Renal pelvis (tissue), 4 donors: Measurements from ENCODE around the gene NINL. TPM values are rescaled to one million over a fixed set of nuclear protein-coding genes. Genes with fewer than 3 reads are reported as not detected.
"Not testable (repeated sequence)": the region's sequence is repeated elsewhere in the genome, so short reads cannot be mapped to it uniquely, and the experiment has no call there.

Experiments
- DNase-seq: peaks from one replicate; pipeline ENCODE4 v3.0.0-alpha.2; 2013
- polyA plus RNA-seq, 3 donors: library from polyadenylated mRNA; unstranded; fragments of 120-200 nt; gene quantifications; one replicate each; pipeline ENCODE4 v1.2.1, GENCODE V29; 2013; ENCODE audit not compliant: insufficient read length in 3 of 3

NINL gene
- polyA plus RNA-seq, 3 donors, result 40.1 to 57.0 (median 56.6) TPM

DNA sequence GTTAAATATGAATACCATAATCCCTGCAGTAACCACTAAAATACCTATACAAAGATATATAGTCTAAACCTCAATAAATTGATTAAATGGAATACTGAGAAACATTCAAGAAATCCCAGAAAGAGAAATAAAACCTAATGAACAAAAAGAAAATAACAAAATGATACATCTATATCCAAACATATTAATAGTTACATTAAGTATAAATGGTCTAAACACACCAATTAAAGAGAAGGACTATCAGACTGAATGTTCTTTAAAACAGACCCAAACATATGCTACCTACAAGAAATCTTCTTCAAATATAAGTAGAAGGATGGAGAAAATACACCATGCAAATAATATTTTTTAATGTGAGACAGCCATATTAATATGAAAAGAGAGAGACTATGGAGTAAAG, 22.0 kb downstream of the NINL start:
- DNase-seq, result no peak

DNA sequence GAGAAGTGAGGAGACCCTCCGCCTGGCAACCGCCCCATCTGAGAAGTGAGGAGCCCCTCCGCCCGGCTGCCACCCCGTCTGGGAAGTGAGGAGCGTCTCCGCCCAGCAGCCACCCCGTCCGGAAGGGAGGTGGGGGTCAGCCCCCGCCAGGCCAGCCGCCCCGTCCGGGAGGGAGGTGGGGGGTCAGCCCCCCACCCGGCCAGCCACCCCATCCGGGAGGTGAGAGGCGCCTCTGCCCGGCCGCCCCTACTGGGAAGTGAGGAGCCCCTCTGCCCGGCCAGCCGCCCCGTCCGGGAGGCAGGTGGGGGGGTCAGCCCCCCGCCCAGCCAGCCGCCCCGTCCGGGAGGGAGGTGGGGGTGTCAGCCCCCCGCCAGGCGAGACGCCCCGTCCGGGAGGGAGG, 23.6 kb downstream of the NINL start:
- DNase-seq, result not testable (repeated sequence)

GRCh38 chr20:25553819-25554296, 31.5 kb downstream of the NINL start:
- DNase-seq, result no peak

GRCh38 chr20:25552977-25553376, 32.4 kb downstream of the NINL start:
- no peak for DNase-seq

DNA sequence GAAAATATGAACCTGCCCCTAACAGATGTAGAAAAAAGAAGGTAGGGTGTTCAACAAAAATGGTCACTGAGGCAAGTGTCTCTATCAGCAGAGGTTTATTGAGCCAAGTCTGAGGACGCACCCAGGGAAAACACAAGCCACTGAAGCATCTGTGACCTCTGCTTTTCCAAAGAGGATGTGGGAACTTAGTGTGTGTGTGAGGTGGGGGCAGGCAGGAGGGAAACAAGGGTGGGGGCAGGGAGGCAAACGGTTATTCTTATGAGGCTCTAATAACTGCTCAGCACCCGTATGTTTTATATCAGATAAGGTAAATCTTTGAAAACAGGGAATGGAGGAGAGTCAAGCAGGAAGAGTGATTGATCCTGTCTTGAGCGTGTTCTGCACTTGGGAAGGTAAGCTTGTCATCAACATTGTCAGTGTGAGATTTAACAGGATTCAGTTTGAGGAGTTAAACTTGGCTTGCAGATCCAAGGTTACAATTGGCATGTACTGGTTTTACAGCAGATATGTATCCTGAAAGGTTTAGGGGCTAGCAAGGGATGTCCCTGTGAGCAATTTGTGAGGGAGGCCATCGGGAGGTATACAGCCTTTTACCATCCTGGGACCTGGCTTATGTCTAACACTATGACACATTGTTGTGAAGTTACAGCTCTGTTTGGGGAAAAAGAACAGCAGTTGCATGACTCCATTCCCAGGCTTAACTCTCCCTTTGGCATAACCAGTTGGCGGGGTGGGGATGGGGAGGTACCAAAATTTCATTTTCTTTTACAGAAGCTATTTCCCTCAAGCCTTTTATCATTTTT, 33.7 kb downstream of the NINL start:
- DNase-seq, result no peak

DNA sequence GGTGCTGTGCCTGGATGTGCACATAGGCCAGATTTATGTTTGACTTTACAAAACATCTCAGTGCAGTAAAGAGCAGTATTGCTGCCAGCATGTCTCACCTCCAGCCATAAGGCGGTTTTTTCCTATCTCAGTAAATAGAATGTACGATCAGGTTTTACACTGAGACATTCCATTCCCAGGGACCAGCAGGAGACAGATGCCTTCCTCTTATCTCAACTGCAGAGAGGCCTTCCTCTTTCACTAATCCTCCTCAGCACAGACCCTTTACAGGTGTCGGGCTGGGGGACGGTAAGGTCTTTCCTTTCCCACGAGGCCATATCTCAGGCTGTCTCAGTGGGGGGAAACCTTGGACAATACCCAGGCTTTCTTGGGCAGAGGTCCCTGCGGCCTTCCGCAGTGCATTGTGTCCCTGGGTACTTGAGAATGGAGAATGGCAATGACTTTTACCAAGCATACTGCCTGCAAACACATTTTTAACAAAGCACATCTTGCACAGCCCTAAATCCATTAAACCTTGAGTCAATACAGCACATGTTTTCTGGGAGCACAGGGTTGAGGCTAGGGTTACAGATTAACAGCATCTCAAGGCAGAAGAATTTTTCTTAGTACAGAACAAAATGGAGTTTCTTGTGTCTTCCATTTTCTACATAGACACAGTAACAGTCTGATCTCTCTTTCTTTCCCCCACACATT, 34.5 kb downstream of the NINL start:
- not testable (repeated sequence) for DNase-seq

DNA sequence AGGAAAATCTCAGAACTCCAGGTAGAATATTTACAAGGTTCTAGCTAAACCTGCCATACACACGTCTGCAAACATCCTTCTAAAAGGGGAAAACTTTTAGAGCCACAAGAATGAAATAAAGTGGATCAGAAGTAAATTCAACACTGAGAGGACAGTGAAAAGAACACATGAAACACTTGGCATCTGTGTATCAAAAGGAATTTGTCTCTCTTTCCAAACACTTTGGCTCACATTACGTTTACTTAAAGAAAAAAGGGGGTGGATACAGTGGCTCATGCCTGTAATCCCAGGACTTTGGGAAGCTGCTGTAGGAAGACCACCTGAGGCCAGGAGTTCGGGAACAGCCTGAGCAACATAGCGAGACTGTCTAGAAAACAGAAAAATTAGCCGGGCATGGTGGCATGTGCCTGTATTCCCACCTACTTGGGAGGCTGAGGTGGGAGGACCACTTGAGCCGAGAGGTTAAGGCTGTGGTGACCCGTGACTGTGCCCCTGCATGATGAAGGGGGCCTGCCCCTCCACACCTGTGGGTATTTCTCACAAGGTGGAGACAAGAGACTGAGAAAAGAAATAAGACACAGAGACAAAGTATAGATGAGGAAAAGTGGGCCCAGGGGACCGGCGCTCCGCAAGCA, 35.4 kb downstream of the NINL start:
- no peak for DNase-seq

DNA sequence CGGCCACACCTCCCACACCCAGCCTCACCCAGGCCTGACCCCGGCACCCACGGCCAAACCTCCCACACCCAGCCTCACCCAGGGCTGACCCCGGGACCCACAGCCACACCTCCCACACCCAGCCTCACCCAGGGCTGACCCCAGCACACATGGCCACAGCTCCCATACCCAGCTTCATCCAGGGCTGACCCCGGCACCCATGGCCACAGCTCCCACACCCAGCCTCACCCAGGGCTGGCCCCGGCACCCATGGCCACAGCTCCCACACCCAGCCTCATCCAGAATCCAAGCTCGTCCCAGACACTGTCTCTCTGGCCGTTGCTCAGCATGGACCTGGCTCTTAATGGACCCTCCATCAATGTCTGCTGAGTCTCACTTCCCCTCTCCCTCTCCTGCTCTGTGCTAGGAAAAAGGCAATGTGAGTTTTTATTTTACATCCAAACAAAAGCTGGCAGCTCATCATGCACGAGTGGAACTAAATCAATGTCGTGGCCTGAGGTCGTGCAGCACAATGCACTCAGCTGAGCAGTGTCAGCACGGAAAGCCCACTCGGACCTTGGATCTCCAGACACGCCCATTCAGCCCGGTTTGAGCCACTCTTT, 36.1 kb downstream of the NINL start:
- no peak for DNase-seq

GRCh38 chr20:25548613-25549086, 36.7 kb downstream of the NINL start:
- no peak for DNase-seq

GRCh38 chr20:25547999-25548398, 37.3 kb downstream of the NINL start:
- no peak for DNase-seq

GRCh38 chr20:25547063-25547462, 38.3 kb downstream of the NINL start:
- DNase-seq, result no peak

GRCh38 chr20:25546048-25546447, 39.3 kb downstream of the NINL start:
- no peak for DNase-seq

- DNase-seq, result no peak
Observed at GRCh38 chr20:25545171-25545570, 40.2 kb downstream of the NINL start.

- DNase-seq, result no peak
Observed at GRCh38 chr20:25544734-25545133, 40.6 kb downstream of the NINL start.

DNA sequence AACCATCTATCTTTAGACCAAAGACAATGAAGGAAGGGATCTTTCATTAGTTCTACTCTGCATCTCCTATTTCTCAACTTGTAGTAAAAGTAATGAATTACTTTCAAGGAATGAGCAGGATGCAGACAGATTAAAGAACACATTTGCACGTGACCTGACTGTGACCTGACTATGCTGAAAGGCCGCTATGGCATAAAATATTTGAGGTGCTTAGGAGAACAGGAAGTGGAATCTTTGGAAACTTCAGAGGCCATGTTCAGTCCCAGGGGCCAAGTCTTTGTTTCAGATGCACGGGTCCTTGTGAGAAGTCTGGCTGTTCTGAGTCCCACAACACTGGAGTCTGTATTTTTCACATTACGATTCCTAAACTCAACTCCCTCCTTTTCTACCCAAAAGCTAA, 41.0 kb downstream of the NINL start:
- DNase-seq, result no peak

- no peak for DNase-seq
Observed at GRCh38 chr20:25543068-25543467, 42.3 kb downstream of the NINL start.

GRCh38 chr20:25541676-25542075, 43.7 kb downstream of the NINL start:
- no peak for DNase-seq

DNA sequence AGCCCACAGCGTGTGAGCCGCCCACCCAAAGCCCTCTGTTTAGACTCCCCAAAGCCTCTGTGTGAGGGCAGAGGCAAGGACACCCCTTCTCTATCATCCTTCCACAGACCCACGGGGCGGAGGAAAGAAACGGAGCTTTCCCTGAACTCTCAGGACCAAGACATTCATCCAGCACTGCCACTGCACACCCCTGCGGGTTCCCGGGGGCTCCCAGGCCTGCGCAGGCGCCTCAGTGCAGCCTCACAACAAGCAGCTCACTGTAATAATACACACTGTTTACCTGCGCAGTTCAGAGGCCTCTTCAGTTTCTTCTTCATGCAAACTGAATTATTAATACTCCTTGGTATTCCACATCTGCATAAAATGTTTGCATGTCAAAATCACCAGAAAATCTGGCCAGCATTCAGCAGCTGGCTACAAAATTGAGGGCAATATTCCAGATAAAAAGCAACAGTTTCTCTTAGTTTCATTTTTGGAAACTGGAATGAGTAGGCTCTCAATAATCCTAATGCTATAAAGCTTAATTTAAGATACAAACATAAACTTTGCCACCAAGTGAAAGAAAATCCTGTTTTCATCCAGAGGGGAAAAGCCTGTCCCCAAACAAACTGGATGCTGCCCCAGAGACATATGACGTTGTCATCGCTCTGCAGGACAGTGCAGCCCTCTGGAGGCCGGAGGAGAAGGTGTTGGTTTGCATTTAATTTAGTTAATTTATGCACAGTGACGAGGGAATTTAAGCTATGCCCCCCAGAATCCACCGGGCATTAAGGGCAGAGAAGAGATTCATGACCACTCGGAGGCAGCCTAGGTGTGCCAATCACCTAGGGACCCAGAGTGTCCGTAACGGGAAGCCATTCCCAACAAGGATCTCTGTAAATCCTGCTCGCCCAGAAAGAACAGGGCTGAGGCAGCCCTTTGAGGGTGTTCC, 45.3 kb downstream of the NINL start:
- no peak for DNase-seq

GRCh38 chr20:25538838-25539665, 46.3 kb downstream of the NINL start:
- DNase-seq, result no peak

DNA sequence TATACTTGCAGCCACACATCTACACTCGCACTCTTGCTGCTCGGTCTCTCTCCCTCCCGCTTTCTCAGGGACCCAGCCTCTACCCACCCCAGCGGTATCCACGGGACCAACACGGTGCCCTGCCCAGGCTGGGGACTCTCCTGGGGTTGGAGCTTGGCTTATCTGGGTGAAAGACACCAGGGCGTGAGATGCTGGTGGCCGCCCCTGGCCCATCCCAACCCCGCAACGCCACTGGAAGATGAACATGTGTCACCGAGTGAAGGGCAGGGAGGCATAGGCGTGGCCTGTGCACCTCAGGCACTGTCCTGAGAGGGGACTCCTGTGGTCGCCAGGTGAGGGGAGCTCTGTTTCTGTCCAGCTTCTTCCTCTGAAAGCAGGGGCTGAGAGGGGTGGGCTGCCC, 47.4 kb downstream of the NINL start:
- DNase-seq, result no peak
